ENCODE measurements around the gene SLC35A4.
"Not testable (repeated sequence)": the region's sequence is repeated elsewhere in the genome, so short reads cannot be mapped to it uniquely, and the experiment has no call there.

Gene SLC35A4

GRCh38 chr5:140591747-140592372, 27.2 kb downstream of the SLC35A4 start:
- DNase-seq = no peak

GRCh38 chr5:140593070-140593469, 28.4 kb downstream of the SLC35A4 start:
- not testable (repeated sequence) for DNase-seq

GRCh38 chr5:140594169-140594568, 29.5 kb downstream of the SLC35A4 start:
- no peak for DNase-seq

GRCh38 chr5:140595538-140596300, 31.1 kb downstream of the SLC35A4 start:
- no peak for DNase-seq

GRCh38 chr5:140596321-140596741, 31.7 kb downstream of the SLC35A4 start:
- no peak for DNase-seq

GRCh38 chr5:140598836-140599235, 34.2 kb downstream of the SLC35A4 start:
- DNase-seq = no peak

GRCh38 chr5:140600096-140600495, 35.5 kb downstream of the SLC35A4 start:
- no peak for DNase-seq

- DNase-seq = no peak
Measured at GRCh38 chr5:140602147-140602546, 37.5 kb downstream of the SLC35A4 start.

GRCh38 chr5:140603446-140603698, 38.7 kb downstream of the SLC35A4 start:
- not testable (repeated sequence) for DNase-seq

GRCh38 chr5:140603734-140604133, 39.1 kb downstream of the SLC35A4 start:
- no peak for DNase-seq

GRCh38 chr5:140605879-140606278, 41.3 kb downstream of the SLC35A4 start:
- no peak for DNase-seq

GRCh38 chr5:140607031-140607430, 42.4 kb downstream of the SLC35A4 start:
- no peak for DNase-seq

- no peak for DNase-seq
Measured at GRCh38 chr5:140608722-140609121, 44.1 kb downstream of the SLC35A4 start.

GRCh38 chr5:140609126-140609525, 44.5 kb downstream of the SLC35A4 start:
- no peak for DNase-seq

GRCh38 chr5:140611020-140611521, 46.4 kb downstream of the SLC35A4 start:
- DNase-seq = no peak

Measured in NCI-H1930 (cell line).